Ovary (tissue), 3 donors: ENCODE results near the gene OR9Q1.

Source experiments
- CTCF ChIP-seq, 3 donors: fragments of 450-650 bp in 2 of 3; fragments of 200-600 bp in 1 of 3; IDR thresholded peaks; one replicate each; pipeline versions ENCODE4 v1.5.1 to v1.8.0; 2016 to 2022; ENCODE audit warnings: antibody characterized with exemption in 3 of 3, mild to moderate bottlenecking in 1 of 3
- EP300 ChIP-seq: sonication (generic); formaldehyde crosslinking; IDR thresholded peaks from one replicate; pipeline ENCODE4 v1.6.1; 2017; ENCODE audit warnings: antibody characterized with exemption
- POLR2A ChIP-seq: fragments of 450-650 bp; IDR thresholded peaks from one replicate; pipeline ENCODE4 v1.6.1; 2017; ENCODE audit warnings: antibody characterized with exemption, mild to moderate bottlenecking, moderate library complexity
- donor health status: DM: no; HTN: no; CAD: no.

GRCh38 chr11:58039589-58039988 is 15.9 kb downstream of the OR9Q1 start:
- TF ChIP-seq CTCF (IDR thresholded peaks at IDR 0.05) = no peak
- TF ChIP-seq POLR2A = no peak
- no peak for TF ChIP-seq EP300
